HG02884 (cell line): Measurements from ENCODE around the gene ACOD1.

ENCODE experiments used
- ATAC-seq: cut with Tn5 transposase; IDR thresholded peaks from one replicate; pipeline ENCODE4 v1.9.1; 2021; ENCODE audit warnings: mild to moderate bottlenecking, moderate library complexity; ENCODE audit not compliant: unreplicated experiment

Gene ACOD1

GRCh38 chr13:76983676-76984075 is 35.4 kb downstream of the ACOD1 start:
- no peak for ATAC-seq

- ATAC-seq = peak; percentile 48
Measured at GRCh38 chr13:76991432-76991795, 43.1 kb downstream of the ACOD1 start.

- ATAC-seq = peak; percentile 92
Measured at GRCh38 chr13:76991796-76992547, 43.7 kb downstream of the ACOD1 start, which contains the start of gene CLN5. Gene CLN5, plus strand, starts transcription at chr13:76992081. Its CDS starts 18 bp downstream, at chr13:76992099.

GRCh38 chr13:76992548-76993001 is 44.3 kb downstream of the ACOD1 start:
- ATAC-seq = no peak

GRCh38 chr13:76993021-76993420 is 44.7 kb downstream of the ACOD1 start:
- ATAC-seq = no peak

GRCh38 chr13:76993473-76993872 is 45.2 kb downstream of the ACOD1 start:
- ATAC-seq = no peak

GRCh38 chr13:76994281-76994680 is 46.0 kb downstream of the ACOD1 start:
- ATAC-seq = no peak

- no peak for ATAC-seq
Measured at GRCh38 chr13:77000475-77000874, 52.2 kb downstream of the ACOD1 start.

- ATAC-seq = no peak
Measured at GRCh38 chr13:77001540-77001939, 53.2 kb downstream of the ACOD1 start.

GRCh38 chr13:77001963-77002587 is 53.8 kb downstream of the ACOD1 start:
- no peak for ATAC-seq

- no peak for ATAC-seq
Measured at GRCh38 chr13:77002590-77003190, 54.4 kb downstream of the ACOD1 start.
